DMS53 treated with DMSO at 0.1 percent for 48 hours (cell line): ENCODE data around the gene MBD3.
"Not testable (repeated sequence)": the region's sequence is repeated elsewhere in the genome, so short reads cannot be mapped to it uniquely, and the experiment has no call there.

Experiments used
- DNase-seq: peaks from one replicate; lab custom pipeline; 2025; ENCODE audit not compliant: unreplicated experiment; lab: John Stamatoyannopoulos, UW

MBD3 gene

GRCh38 chr19:1549332-1549945 is 43.2 kb downstream of the MBD3 start:
- DNase-seq: no peak

DNA sequence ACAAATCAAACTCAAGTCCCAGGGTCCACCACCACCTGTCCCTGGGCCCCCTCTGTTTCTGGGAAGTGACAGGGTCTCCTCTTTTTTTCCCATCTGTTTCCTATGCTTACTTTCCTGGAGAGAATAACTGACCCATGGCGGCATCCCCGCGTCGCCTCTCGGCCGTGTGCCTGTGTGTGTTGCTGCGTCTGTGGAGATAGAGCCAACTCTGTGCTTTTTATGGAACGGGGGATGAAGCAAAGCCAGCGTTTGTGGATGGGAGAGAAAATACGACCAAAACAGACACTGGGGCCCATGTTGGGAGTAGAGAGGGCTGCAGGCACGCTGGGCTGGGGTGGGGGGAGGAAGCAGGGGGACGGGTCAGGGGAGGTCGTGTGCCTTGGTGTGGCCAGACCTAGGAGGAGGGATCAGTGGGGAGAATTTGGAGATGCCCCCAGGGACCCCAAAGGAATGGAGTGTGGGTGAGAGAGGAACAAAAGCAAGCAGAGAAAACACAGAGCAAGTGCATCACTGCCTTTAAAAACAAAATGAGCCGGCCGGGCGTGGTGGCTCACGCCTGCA is 52.2 kb downstream of the MBD3 start:
- no peak for DNase-seq

DNA sequence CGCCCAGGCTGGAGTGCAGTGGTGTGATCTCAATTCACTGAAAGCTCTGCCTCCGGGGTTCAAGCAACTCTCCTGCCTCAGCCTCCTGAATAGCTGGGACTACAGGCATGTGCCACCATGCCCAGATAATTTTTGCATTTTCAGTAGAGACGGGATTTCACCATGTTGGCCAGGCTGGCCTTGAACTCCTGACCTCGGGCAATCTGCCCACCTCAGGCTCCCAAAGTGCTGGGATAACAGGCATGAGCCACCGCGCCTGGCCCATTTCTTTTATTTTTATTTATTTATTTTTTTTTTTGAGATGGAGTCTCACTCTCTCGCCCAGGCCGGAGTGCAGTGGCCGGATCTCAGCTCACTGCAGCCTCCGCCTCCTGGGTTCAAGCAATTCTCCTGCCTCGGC is 52.9 kb downstream of the MBD3 start:
- DNase-seq: not testable (repeated sequence)

- DNase-seq: no peak
These were observed 53.7 kb downstream of the MBD3 start for GRCh38 chr19:1538978-1539377.

GRCh38 chr19:1535699-1536098 is 57.0 kb downstream of the MBD3 start:
- not testable (repeated sequence) for DNase-seq

DNA sequence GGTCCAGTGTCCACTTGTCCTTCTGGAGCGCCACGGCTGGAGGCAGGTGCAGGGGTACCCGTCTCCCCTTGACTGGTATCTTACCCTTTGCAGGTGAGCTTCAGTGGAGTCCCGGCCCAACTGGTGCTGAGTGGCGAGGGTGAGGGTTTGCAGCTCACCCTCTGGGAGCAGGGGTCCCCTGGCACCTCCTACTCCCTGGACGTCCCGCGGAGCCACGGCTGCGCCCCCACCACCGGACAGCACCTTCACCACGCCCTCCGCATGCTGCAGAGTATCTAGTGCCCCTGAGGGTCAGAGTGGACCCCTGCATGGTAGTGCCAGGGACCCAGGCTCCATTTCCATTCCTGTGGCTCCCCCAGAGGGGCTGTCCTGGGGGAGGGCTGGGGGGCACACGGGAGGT is 57.7 kb downstream of the MBD3 start:
- DNase-seq: no peak

DNA sequence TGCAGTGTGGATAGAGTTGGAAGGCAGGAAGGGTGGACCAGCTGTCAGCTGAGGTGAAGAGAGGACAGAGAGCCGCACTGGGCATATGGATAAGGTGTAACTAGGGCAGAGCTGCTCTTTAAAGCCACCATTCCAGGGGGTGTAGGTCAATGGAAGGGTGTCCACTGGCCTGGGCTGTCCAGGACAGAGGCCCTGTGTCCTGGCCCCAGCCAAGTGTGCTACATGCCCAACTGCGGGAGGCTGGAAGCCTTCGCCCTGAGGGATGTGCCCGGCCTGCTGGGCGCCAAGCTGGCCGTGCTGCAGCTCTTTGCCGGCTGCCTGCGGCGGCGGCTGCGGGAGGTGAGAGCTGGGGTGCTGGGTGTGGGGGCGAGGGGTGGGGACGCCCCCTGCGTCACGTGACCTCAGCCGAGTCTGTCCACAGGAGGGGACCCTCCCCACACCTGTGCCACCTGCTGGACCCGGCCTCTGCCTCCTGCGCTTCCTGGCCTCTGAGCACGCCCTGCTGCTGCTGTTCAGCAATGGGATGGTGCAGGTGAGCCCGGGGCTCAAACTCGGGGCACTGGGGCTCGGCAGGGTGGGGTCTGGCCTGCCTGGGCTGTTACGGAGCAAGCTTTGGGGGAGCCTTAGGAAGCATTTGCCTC is 59.0 kb downstream of the MBD3 start:
- no peak for DNase-seq

GRCh38 chr19:1532003-1532402 is 60.7 kb downstream of the MBD3 start:
- DNase-seq: no peak

DNA sequence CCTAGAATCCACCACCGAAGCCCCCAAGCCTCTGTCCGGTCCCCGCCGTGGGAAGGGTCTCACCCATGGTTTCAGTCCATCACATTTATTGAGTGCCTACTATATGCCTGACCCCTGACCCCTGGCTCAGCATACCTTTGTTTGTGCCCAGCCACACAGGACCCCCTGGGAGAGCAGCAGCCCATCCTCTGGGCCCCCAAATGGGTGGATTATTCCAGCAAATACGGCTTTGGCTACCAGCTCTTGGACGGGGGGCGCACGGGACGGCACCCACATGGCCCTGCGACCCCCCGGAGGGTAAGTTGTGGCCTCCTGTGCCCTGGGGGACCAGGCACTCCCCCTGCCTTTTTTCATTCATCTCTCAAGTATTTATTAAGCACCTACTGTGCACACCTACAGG is 61.1 kb downstream of the MBD3 start:
- DNase-seq: no peak

- not testable (repeated sequence) for DNase-seq
These were observed 61.8 kb downstream of the MBD3 start for GRCh38 chr19:1530856-1531255.

- no peak for DNase-seq
These were observed 63.2 kb downstream of the MBD3 start for GRCh38 chr19:1529430-1529816.

DNA sequence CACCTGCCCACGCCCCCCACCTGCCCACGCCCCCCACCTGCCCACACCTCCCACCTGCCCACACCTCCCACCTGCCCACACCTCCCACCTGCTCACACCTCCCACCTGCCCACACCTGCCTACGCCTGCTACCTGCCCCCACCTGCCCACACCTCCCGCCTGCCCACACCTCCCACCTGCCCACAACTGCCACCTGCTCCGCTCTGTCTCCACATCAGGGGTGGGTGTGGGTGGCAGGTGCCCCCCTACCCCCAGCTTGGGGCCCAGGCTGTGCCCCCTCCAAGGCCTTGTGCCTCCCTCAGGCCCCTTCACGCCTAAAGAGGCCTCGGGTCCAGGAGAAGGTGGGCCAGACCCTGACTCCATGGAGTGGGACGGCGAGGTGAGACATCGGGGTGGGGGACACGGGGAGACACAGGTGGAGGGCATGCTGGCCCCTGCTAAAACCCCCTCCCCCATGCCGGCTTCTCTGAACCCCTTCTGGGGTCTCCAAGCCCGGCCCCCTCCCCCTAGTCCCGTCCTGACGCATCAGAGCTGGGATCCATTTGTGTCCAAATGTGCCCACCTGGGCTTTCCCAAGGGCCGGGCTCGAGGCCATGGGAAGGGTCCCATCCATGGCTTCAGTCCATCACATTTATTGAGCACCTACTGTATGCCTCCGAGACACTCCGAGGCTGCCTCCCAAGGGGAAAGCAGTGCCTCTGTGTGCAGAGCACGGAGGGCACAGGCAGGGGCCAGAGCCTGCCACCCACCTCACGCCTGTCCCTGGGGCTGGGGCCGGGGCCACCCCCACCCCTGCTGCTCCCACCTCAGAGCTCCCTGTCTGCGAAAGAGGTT is 63.9 kb downstream of the MBD3 start:
- DNase-seq: no peak

DNA sequence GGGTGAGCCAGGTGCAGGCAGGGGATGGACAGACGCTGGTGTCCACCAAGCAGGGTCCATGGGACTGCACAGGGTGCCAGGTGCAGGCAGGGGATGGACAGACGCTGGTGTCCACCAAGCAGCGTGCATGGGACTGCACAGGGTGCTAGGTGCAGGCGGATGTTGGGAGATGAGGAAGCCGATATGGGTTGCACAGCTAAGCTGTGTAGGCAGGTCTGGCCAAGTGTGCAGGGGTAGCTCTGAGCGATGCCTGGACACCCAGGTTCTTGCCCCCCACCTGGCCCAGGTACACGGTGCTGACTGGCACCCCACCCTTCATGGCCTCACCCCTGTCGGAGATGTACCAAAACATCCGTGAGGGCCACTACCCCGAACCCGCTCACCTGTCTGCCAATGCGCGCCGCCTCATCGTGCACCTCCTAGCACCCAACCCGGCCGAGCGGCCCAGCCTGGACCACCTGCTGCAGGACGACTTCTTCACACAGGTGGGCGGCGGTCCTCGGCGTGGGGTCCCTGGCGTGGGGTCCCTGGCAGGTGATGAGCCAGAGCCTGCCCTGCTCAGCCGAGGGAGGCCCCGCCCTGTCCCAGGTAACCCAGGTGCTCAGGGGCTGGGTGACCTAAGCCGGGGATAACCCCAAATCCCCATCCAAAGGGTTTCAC is 64.9 kb downstream of the MBD3 start:
- DNase-seq: no peak

DNA sequence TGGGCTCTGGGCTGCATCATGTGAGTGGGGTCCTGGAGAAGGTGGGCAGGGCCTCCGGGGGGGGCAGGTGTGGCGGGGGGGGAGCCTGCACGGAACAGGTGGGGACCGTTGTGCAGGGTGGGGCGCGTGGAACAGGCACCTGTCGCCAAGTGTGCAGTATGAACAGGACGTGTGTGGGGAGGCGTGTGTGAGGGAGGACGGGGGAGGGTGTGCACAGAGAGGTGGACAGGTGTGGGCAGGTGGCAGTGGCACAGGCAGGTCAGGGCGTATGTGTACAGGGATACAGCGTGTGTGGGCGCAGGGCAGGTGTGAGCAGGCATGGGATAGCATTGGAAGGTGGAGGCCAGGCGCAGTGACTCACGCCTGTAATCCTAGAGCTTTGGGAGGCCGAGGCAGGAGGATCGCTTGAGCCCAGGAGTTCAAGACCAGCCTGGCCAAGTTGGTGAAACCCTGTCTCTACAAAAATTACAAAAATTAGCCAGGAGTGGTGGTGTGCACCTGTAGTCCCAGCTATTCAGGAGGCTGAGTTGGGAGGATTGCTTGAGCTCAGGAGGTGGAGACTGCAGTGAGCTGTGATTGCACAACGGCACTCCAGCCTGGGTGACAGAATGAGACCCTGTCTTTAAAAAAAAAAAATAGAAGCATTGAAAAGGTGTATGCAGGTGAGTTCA is 65.6 kb downstream of the MBD3 start:
- no peak for DNase-seq

GRCh38 chr19:1526066-1526778 is 66.4 kb downstream of the MBD3 start:
- DNase-seq: no peak

GRCh38 chr19:1525343-1525742 is 67.3 kb downstream of the MBD3 start:
- DNase-seq: no peak

- no peak for DNase-seq
These were observed 67.7 kb downstream of the MBD3 start for GRCh38 chr19:1524972-1525325.

DNA sequence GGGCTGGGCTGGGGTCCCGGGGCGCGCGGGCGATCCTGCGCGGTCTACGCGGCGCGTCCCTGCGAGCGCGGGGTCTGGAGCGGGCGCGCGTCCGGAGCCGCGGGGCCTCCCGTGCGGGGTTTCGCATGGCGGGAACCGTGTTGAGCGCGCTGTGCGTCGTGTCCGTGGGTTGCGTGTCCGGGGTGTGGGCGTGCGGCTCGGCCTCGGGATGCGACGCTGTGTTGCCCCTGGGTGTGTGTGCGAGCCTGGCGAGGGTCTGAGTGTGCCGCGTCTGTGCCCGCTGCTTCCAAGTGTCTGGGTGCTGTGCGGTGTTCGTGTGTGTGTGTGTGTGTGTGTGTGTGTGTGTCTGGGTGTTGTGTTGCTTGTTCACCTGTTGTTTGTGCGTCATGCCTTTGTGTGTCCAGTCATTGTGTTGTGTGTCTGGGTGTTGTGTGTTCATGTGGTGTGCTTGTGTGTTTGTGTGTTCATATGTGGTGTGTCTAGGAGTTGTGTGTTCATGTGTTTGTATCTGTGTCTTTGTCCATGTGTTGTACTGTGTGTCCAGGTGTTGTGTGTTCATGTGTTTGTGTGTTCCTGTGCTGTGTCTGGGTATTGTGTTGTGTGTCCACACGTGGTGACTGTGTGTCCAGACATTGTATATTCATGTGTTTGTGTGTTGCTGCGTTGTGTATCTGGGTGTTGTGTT is 68.2 kb downstream of the MBD3 start:
- DNase-seq: no peak
